Measurements from ENCODE around the gene DNAJC3.

The DNAJC3 gene

GRCh38 chr13:95676762-95677563 is at the start of gene DNAJC3:
TSS of gene DNAJC3 (plus strand) at chr13:95677139. CDS start at chr13:95677256, 117 bp downstream.
- Histone ChIP-seq H3K27me3 (ENCODE audit: control insufficient read depth, insufficient read depth, low read length) (no peaks in the 10 kb centered on the region), H3K9me3 (ENCODE audit: control insufficient read depth, insufficient read depth, low read depth, low read length) (peaks cover 2% of the 10 kb centered on the region; the same call in 1 of the 2 replicates), H3K4me3 (ENCODE audit: low read depth, low read length) (peak within 1 kb of the TSS; percentile 82), H3K4me1 (ENCODE audit: control insufficient read depth, insufficient read depth, low read length) (peaks cover 6% of the 10 kb centered on the region; the same call in 1 of the 2 replicates), H3K9ac (ENCODE audit: low read length) (peak within 1 kb of the TSS; percentile 90), H3K27ac (ENCODE audit: low read depth, low read length) (peak within 1 kb of the TSS; percentile 48; the same call in 1 of the 2 replicates), H3K36me3 (ENCODE audit: control insufficient read depth, insufficient read depth, low read length) (no peaks in the 10 kb centered on the region)

- Histone ChIP-seq H3K9me3 (ENCODE audit: control insufficient read depth, insufficient read depth, low read depth, low read length) (no peaks in the 10 kb centered on the region), H3K9ac (ENCODE audit: low read length) (no peak overlapping the region), H3K4me1 (ENCODE audit: control insufficient read depth, insufficient read depth, low read length) (0 out of 2 replicates have a peak, but pooled peaks cover 5% of the 10 kb centered on the region), H3K4me3 (ENCODE audit: low read depth, low read length) (no peak overlapping the region), H3K27me3 (ENCODE audit: control insufficient read depth, insufficient read depth, low read length) (no peaks in the 10 kb centered on the region), H3K36me3 (ENCODE audit: control insufficient read depth, insufficient read depth, low read length) (peaks cover 68% of the 10 kb centered on the region), H3K27ac (ENCODE audit: low read depth, low read length) (no peak overlapping the region)
Observed at GRCh38 chr13:95627590-95627989, 49.3 kb upstream of the DNAJC3 start.

- 0 out of 2 replicates have a peak, but pooled peaks cover 5% of the 10 kb centered on the region for H3K4me1 ChIP-seq (ENCODE audit: control insufficient read depth, insufficient read depth, low read length)
- H3K4me3 ChIP-seq (ENCODE audit: low read depth, low read length), result no peak overlapping the region
- H3K9ac ChIP-seq (ENCODE audit: low read length), result no peak overlapping the region
- no peaks in the 10 kb centered on the region for H3K9me3 ChIP-seq (ENCODE audit: control insufficient read depth, insufficient read depth, low read depth, low read length)
- H3K27me3 ChIP-seq (ENCODE audit: control insufficient read depth, insufficient read depth, low read length), result no peaks in the 10 kb centered on the region
- no peak overlapping the region for H3K27ac ChIP-seq (ENCODE audit: low read depth, low read length)
- peaks cover 68% of the 10 kb centered on the region for H3K36me3 ChIP-seq (ENCODE audit: control insufficient read depth, insufficient read depth, low read length)
Observed at GRCh38 chr13:95628488-95628887, 48.5 kb upstream of the DNAJC3 start.

GRCh38 chr13:95629071-95629470 is 47.9 kb upstream of the DNAJC3 start:
- H3K36me3 ChIP-seq (ENCODE audit: control insufficient read depth, insufficient read depth, low read length), result peaks cover 72% of the 10 kb centered on the region
- no peaks in the 10 kb centered on the region for H3K9me3 ChIP-seq (ENCODE audit: control insufficient read depth, insufficient read depth, low read depth, low read length)

GRCh38 chr13:95630593-95630992 is 46.3 kb upstream of the DNAJC3 start:
- no peaks in the 10 kb centered on the region for H3K4me1 ChIP-seq (ENCODE audit: control insufficient read depth, insufficient read depth, low read length)
- H3K36me3 ChIP-seq (ENCODE audit: control insufficient read depth, insufficient read depth, low read length), result peaks cover 78% of the 10 kb centered on the region
- no peak overlapping the region for H3K27ac ChIP-seq (ENCODE audit: low read depth, low read length)
- no peak overlapping the region for H3K4me3 ChIP-seq (ENCODE audit: low read depth, low read length)
- no peaks in the 10 kb centered on the region for H3K27me3 ChIP-seq (ENCODE audit: control insufficient read depth, insufficient read depth, low read length)
- H3K9ac ChIP-seq (ENCODE audit: low read length), result no peak overlapping the region
- no peaks in the 10 kb centered on the region for H3K9me3 ChIP-seq (ENCODE audit: control insufficient read depth, insufficient read depth, low read depth, low read length)

More at GRCh38 chr13:95629071-95629470, 47.9 kb upstream of the DNAJC3 start:
- H3K4me3 ChIP-seq (ENCODE audit: low read depth, low read length), result no peak overlapping the region
- H3K27ac ChIP-seq (ENCODE audit: low read depth, low read length), result no peak overlapping the region
- H3K27me3 ChIP-seq (ENCODE audit: control insufficient read depth, insufficient read depth, low read length), result no peaks in the 10 kb centered on the region
- 0 out of 2 replicates have a peak, but pooled peaks cover 5% of the 10 kb centered on the region for H3K4me1 ChIP-seq (ENCODE audit: control insufficient read depth, insufficient read depth, low read length)
- H3K9ac ChIP-seq (ENCODE audit: low read length), result no peak overlapping the region

- Histone ChIP-seq H3K4me1 (ENCODE audit: control insufficient read depth, insufficient read depth, low read length) (0 out of 2 replicates have a peak, but pooled peaks cover 5% of the 10 kb centered on the region), H3K9ac (ENCODE audit: low read length) (no peak overlapping the region), H3K4me3 (ENCODE audit: low read depth, low read length) (no peak overlapping the region), H3K9me3 (ENCODE audit: control insufficient read depth, insufficient read depth, low read depth, low read length) (no peaks in the 10 kb centered on the region), H3K36me3 (ENCODE audit: control insufficient read depth, insufficient read depth, low read length) (peaks cover 64% of the 10 kb centered on the region), H3K27me3 (ENCODE audit: control insufficient read depth, insufficient read depth, low read length) (peaks cover 3% of the 10 kb centered on the region; the same call in 1 of the 2 replicates), H3K27ac (ENCODE audit: low read depth, low read length) (no peak overlapping the region)
Observed at GRCh38 chr13:95636853-95637252, 40.1 kb upstream of the DNAJC3 start.

GRCh38 chr13:95641291-95642027 is 35.5 kb upstream of the DNAJC3 start:
- H3K36me3 ChIP-seq (ENCODE audit: control insufficient read depth, insufficient read depth, low read length), result peaks cover 33% of the 10 kb centered on the region
- H3K4me1 ChIP-seq (ENCODE audit: control insufficient read depth, insufficient read depth, low read length), result peaks cover 23% of the 10 kb centered on the region; the same call in 1 of the 2 replicates
- H3K4me3 ChIP-seq (ENCODE audit: low read depth, low read length), result peak overlapping the region; percentile 64
- H3K9me3 ChIP-seq (ENCODE audit: control insufficient read depth, insufficient read depth, low read depth, low read length), result no peaks in the 10 kb centered on the region
- H3K9ac ChIP-seq (ENCODE audit: low read length), result no peak overlapping the region
- no peak overlapping the region for H3K27ac ChIP-seq (ENCODE audit: low read depth, low read length)
- peaks cover 14% of the 10 kb centered on the region; the same call in 1 of the 2 replicates for H3K27me3 ChIP-seq (ENCODE audit: control insufficient read depth, insufficient read depth, low read length)

GRCh38 chr13:95642028-95642621 is 34.8 kb upstream of the DNAJC3 start:
- H3K27me3 ChIP-seq (ENCODE audit: control insufficient read depth, insufficient read depth, low read length), result peaks cover 14% of the 10 kb centered on the region; the same call in 1 of the 2 replicates
- no peak overlapping the region for H3K9ac ChIP-seq (ENCODE audit: low read length)
- H3K9me3 ChIP-seq (ENCODE audit: control insufficient read depth, insufficient read depth, low read depth, low read length), result no peaks in the 10 kb centered on the region
- H3K4me1 ChIP-seq (ENCODE audit: control insufficient read depth, insufficient read depth, low read length), result peaks cover 23% of the 10 kb centered on the region; the same call in 1 of the 2 replicates
- H3K27ac ChIP-seq (ENCODE audit: low read depth, low read length), result no peak overlapping the region
- H3K4me3 ChIP-seq (ENCODE audit: low read depth, low read length), result peak overlapping the region; percentile 64
- H3K36me3 ChIP-seq (ENCODE audit: control insufficient read depth, insufficient read depth, low read length), result peaks cover 27% of the 10 kb centered on the region

- H3K9ac ChIP-seq (ENCODE audit: low read length), result peak overlapping the region; percentile 68
- no peak overlapping the region for H3K27ac ChIP-seq (ENCODE audit: low read depth, low read length)
- H3K27me3 ChIP-seq (ENCODE audit: control insufficient read depth, insufficient read depth, low read length), result peaks cover 14% of the 10 kb centered on the region; the same call in 1 of the 2 replicates
- H3K9me3 ChIP-seq (ENCODE audit: control insufficient read depth, insufficient read depth, low read depth, low read length), result no peaks in the 10 kb centered on the region
- peaks cover 23% of the 10 kb centered on the region; the same call in 1 of the 2 replicates for H3K4me1 ChIP-seq (ENCODE audit: control insufficient read depth, insufficient read depth, low read length)
- H3K4me3 ChIP-seq (ENCODE audit: low read depth, low read length), result peak overlapping the region; percentile 83
- H3K36me3 ChIP-seq (ENCODE audit: control insufficient read depth, insufficient read depth, low read length), result peaks cover 22% of the 10 kb centered on the region
Observed at GRCh38 chr13:95642999-95643398, 33.9 kb upstream of the DNAJC3 start.

- H3K4me1 ChIP-seq (ENCODE audit: control insufficient read depth, insufficient read depth, low read length), result peaks cover 23% of the 10 kb centered on the region; the same call in 1 of the 2 replicates
- H3K27me3 ChIP-seq (ENCODE audit: control insufficient read depth, insufficient read depth, low read length), result peaks cover 14% of the 10 kb centered on the region; the same call in 1 of the 2 replicates
- peak overlapping the region; percentile 68 for H3K9ac ChIP-seq (ENCODE audit: low read length)
- H3K4me3 ChIP-seq (ENCODE audit: low read depth, low read length), result peak overlapping the region; percentile 83
- peaks cover 20% of the 10 kb centered on the region for H3K36me3 ChIP-seq (ENCODE audit: control insufficient read depth, insufficient read depth, low read length)
- H3K27ac ChIP-seq (ENCODE audit: low read depth, low read length), result no peak overlapping the region; the same call in 1 of the 2 replicates
- no peaks in the 10 kb centered on the region for H3K9me3 ChIP-seq (ENCODE audit: control insufficient read depth, insufficient read depth, low read depth, low read length)
Observed at GRCh38 chr13:95643571-95643935, 33.4 kb upstream of the DNAJC3 start.
